PC-9 (cell line): ENCODE results near the gene TMEM134. TPM values are rescaled to one million over a fixed set of nuclear protein-coding genes. Genes with fewer than 3 reads are reported as not detected.
A peak's percentile ranks its signal among the peaks of the same experiment; 100 is the strongest.

Experiments
- BruUV-seq: library from RNA; stranded (reverse); fragments of 400-500 nt; replicated peaks from 2 replicates; lab custom pipeline; 2021; lab: Mats Ljungman, UMichigan
- CTCF ChIA-PET: fragments of 300-600 bp; sonication (Branson Sonifier 250); formaldehyde crosslinking; loops from one replicate; lab custom pipeline; 2022; ENCODE audit warnings: antibody characterized with exemption; lab: Charles Lee
- POLR2A ChIA-PET: fragments of 300-600 bp; sonication (Branson Sonifier 250); formaldehyde crosslinking; loops from one replicate; lab custom pipeline; 2022; ENCODE audit warnings: antibody characterized with exemption; ENCODE audit not compliant: unreplicated experiment; lab: Charles Lee
- DNase-seq, 2 experiments: peaks; one replicate each; pipeline versions ENCODE4 v3.0.0 to v3.0.0-alpha.2; 2015 to 2022; ENCODE audit warnings: mixed read lengths in 1 of 2
- H2AFZ ChIP-seq: fragments of 200-600 bp; sonication (generic); 2 replicates; pipeline ENCODE4 v1.8.1; 2017; ENCODE audit warnings: antibody characterized with exemption
- H3F3A ChIP-seq: fragments of 200-600 bp; sonication (generic); 2 replicates; pipeline ENCODE4 v1.8.1; 2017; ENCODE audit warnings: antibody characterized with exemption, mild to moderate bottlenecking, low read depth; ENCODE audit not compliant: insufficient read depth
- H3K27ac ChIP-seq: fragments of 200-600 bp; sonication (generic); 2 replicates; pipeline ENCODE4 v1.6.1; 2016; ENCODE audit warnings: mixed run types
- H3K27me3 ChIP-seq: fragments of 200-600 bp; sonication (generic); 2 replicates; pipeline ENCODE4 v1.6.1; 2016; ENCODE audit warnings: low read depth, mixed run types; ENCODE audit not compliant: insufficient read depth
- H3K36me3 ChIP-seq: fragments of 200-600 bp; sonication (generic); 2 replicates; pipeline ENCODE4 v1.6.1; 2016; ENCODE audit warnings: low read depth, mixed run types
- H3K4me1 ChIP-seq: fragments of 200-600 bp; sonication (generic); replicated peaks from 2 replicates; pipeline ENCODE4 v1.6.1; 2016; ENCODE audit warnings: mixed run types; ENCODE audit not compliant: insufficient read depth
- H3K4me2 ChIP-seq: fragments of 200-600 bp; sonication (generic); 2 replicates; pipeline ENCODE4 v1.6.1; 2017; ENCODE audit warnings: mixed run types
- H3K4me3 ChIP-seq: fragments of 200-600 bp; sonication (generic); 2 replicates; pipeline ENCODE4 v1.6.1; 2016; ENCODE audit warnings: mixed run types
- H3K79me2 ChIP-seq: fragments of 200-600 bp; sonication (generic); 2 replicates; pipeline ENCODE4 v1.6.1; 2017; ENCODE audit warnings: low read depth, mixed run types
- H3K9me2 ChIP-seq: fragments of 200-600 bp; sonication (generic); 2 replicates; pipeline ENCODE4 v1.8.1; 2017; ENCODE audit warnings: mild to moderate bottlenecking; ENCODE audit not compliant: insufficient read depth
- H3K9me3 ChIP-seq: fragments of 200-600 bp; sonication (generic); 2 replicates; pipeline ENCODE4 v1.8.1; 2016; ENCODE audit warnings: low read depth; ENCODE audit not compliant: insufficient read depth
- H4K20me1 ChIP-seq: fragments of 200-600 bp; sonication (generic); 2 replicates; pipeline ENCODE4 v1.8.1; 2017; ENCODE audit not compliant: insufficient read depth
- EZH2 ChIP-seq: fragments of 200-600 bp; sonication (generic); IDR thresholded peaks from 2 replicates; pipeline ENCODE4 v1.8.0; 2017; ENCODE audit warnings: antibody characterized with exemption, low read depth
- intact Hi-C: fragments of 100-400 bp; cut with micrococcal nuclease; formaldehyde crosslinking; loops from one replicate; pipeline ENCODE4 v1.10.0; 2022; ENCODE audit not compliant: unreplicated experiment
- total RNA-seq: library from RNA; stranded (reverse); gene quantifications from 2 replicates; pipeline ENCODE4 v1.2.3, GENCODE V29; 2021
- TF ChIP-seq, protein P1 (sequence below): fragments of 200-600 bp; sonication (generic); conservative IDR thresholded peaks from 2 replicates; pipeline ENCODE4 v1.6.1; 2017; ENCODE audit warnings: mixed run types, antibody characterized with exemption, mild to moderate bottlenecking, moderate library complexity

The TMEM134 gene
- total RNA-seq, 1 experiment from 2014 or later = 85.7 TPM

DNA sequence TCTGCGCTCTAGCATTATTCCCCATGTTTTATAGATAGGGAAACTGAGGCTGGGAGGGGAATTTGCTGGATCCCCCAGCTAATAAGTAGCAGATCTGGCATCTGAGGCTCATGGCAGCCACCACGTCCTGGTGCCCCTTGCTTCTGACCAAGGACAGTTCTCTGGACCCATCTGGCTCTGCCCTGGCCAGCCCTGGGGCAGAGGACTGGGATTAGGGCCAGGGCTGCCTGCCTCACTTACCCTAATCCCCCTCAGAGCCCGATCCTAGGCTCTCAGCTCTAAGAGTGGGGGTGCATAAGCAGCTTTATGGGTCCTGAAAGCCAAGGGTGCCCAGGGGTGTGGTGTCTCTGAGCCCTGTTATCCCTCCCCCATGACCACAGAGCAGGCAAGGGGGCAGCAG is 14.0 kb downstream of the TMEM134 start, which contains the start of gene CABP4:
TSS of gene CABP4 (plus strand) at position 301 of the 400 bp plus-strand sequence. CDS start at position 371, 70 bp downstream.
- Histone ChIP-seq H3K4me1 (no peaks in the 10 kb centered on the region), H3K36me3 (no peaks in the 10 kb centered on the region), H2AFZ (no peak within 1 kb of the TSS), H3K9me2 (no peaks in the 10 kb centered on the region), H3K79me2 (no peaks in the 10 kb centered on the region), H3K4me3 (no peak within 1 kb of the TSS), H4K20me1 (no peaks in the 10 kb centered on the region), H3K9me3 (no peaks in the 10 kb centered on the region), H3F3A (peaks cover 16% of the 10 kb centered on the region), H3K27ac (no peak within 1 kb of the TSS), H3K27me3 (no peaks in the 10 kb centered on the region), H3K4me2 (no peak within 1 kb of the TSS)
- no peak for DNase-seq
- TF ChIP-seq EZH2 = no peak
- TF ChIP-seq, protein P1, sequence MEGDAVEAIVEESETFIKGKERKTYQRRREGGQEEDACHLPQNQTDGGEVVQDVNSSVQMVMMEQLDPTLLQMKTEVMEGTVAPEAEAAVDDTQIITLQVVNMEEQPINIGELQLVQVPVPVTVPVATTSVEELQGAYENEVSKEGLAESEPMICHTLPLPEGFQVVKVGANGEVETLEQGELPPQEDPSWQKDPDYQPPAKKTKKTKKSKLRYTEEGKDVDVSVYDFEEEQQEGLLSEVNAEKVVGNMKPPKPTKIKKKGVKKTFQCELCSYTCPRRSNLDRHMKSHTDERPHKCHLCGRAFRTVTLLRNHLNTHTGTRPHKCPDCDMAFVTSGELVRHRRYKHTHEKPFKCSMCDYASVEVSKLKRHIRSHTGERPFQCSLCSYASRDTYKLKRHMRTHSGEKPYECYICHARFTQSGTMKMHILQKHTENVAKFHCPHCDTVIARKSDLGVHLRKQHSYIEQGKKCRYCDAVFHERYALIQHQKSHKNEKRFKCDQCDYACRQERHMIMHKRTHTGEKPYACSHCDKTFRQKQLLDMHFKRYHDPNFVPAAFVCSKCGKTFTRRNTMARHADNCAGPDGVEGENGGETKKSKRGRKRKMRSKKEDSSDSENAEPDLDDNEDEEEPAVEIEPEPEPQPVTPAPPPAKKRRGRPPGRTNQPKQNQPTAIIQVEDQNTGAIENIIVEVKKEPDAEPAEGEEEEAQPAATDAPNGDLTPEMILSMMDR = no peak
- intact Hi-C loops = no loop called here
- CTCF ChIA-PET = no interaction called here
- POLR2A ChIA-PET = no interaction called here
- no TSS peak for BruUV-seq

DNA sequence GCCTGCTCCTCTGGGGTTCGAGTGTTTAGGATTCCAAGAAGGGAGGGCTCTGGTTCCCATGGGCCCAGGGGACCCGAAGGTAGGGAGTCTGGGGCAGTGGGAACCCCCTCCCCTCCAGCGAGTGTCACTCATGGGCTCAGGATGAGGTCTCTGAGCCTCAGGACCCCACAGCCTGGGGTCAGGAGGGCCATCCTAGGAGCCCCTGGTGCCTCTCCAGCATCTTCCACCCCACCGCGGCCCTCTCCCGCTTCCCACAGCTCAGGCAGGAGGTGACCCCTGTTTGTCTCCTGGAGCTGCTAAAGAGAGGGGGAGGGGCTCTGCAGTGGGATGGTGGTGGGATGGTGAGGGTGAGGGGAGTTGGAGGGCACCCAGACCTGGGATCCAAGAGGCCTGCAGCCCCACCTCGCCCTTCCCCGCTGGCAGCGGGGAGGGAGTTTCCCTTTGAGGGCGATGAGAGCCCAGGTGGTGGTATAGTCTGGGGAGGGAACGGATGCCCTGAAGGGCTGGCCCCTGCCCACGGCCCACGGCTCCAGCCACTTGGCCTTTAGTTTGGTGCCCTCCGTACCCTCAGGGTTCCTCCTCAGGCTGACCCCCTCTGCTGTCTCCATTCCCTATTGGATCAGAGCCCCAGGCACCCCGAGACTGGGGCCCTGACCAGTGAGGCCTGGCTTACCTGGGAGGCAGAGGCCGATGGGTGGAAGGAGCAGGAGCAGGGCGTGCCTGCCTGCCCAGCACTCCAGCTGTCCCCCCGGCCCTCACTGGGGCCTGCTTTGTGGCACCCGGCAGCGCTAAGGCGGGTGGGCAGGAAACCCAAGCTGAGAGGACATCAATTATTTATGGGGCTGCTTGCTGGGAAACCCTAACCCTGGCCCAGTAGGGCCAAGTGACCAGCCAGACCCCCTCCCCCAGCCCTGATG is 15.0 kb downstream of the TMEM134 start:
- POLR2A ChIA-PET = no interaction called here
- intact Hi-C loops = no loop called here
- no peak for DNase-seq
- no peaks in the 10 kb centered on the region for H3K36me3 ChIP-seq
- no peak overlapping the region for H3K4me2 ChIP-seq
- no peaks in the 10 kb centered on the region for H3K4me1 ChIP-seq
- no peak overlapping the region for H3K27ac ChIP-seq
- no peaks in the 10 kb centered on the region for H3K79me2 ChIP-seq
- CTCF ChIA-PET = no interaction called here
- no peaks in the 10 kb centered on the region for H3K9me3 ChIP-seq
- H3K4me3 ChIP-seq = no peak overlapping the region
- no peaks in the 10 kb centered on the region for H4K20me1 ChIP-seq
- H3F3A ChIP-seq = peaks cover 11% of the 10 kb centered on the region; the same call in 1 of the 2 replicates
- H3K9me2 ChIP-seq = no peaks in the 10 kb centered on the region
- no TSS peak for BruUV-seq
- TF ChIP-seq, protein P1 = no peak
- TF ChIP-seq EZH2 = no peak
- H3K27me3 ChIP-seq = no peaks in the 10 kb centered on the region
- no peak overlapping the region for H2AFZ ChIP-seq

DNA sequence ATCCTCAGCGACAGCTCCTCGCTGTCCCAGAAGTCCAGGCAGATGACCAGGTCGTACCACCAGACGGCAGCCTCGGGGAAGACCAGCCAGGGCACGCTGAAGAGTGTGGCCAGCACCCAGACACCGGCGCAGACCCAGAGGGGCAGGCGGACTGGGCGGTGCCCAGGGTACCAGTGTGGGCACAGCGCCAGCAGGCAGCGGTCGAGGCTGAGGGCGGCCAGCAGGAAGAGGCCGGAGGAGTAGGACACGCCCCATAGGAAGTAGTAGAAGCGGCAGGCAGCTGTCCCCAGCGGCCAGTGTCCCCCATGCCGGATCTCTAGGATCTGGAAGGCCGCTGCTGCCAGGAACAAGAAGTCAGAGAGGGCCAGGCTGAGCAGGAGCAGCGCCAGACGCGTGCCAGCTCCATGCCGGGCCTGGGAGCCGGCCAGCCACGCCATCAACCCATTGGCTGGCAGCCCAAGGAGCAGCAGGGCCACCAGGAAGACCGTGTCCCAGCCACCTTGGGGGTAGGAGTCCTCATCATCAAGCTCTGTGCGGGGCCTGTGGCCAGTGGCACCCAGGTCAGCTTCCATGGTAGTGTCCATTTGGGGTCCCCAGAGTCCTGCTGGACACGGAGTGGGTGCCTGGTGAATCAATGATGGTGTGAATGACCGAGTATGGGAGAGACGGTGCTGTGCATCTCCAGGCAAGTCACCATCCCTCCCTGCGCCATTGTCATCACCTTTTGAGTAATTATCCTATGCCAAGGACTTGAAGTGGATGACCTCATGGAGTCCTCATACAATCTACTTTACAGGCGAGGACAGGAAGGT is 16.7 kb downstream of the TMEM134 start, which contains the start of gene GPR152:
TSS of gene GPR152 (minus strand) at position 589 of the 812 bp plus-strand sequence. CDS start at position 584, 5 bp downstream.
- H3K4me3 ChIP-seq = peak within 1 kb of the TSS; percentile 37; the same call in 1 of the 2 replicates
- H2AFZ ChIP-seq = peak within 1 kb of the TSS; percentile 55
- H3K4me1 ChIP-seq = no peaks in the 10 kb centered on the region
- BruUV-seq = no TSS peak
- intact Hi-C loops = no loop called here
- H3K4me2 ChIP-seq = peak within 1 kb of the TSS; percentile 68
- H3F3A ChIP-seq = peaks cover 13% of the 10 kb centered on the region; the same call in 1 of the 2 replicates
- ChIA-PET POLR2A (interaction anchor here (0.6 kb wide), 1 partner anchor 747 kb away, joined by 3 read pairs; no protein-coding TSS in a partner anchor), CTCF (no interaction called here)
- H3K36me3 ChIP-seq = no peaks in the 10 kb centered on the region
- TF ChIP-seq, protein P1 = no peak
- no peak for TF ChIP-seq EZH2
- no peaks in the 10 kb centered on the region for H3K79me2 ChIP-seq
- no peak within 1 kb of the TSS for H3K27ac ChIP-seq
- H3K27me3 ChIP-seq = no peaks in the 10 kb centered on the region
- H3K9me2 ChIP-seq = no peaks in the 10 kb centered on the region
- no peaks in the 10 kb centered on the region for H4K20me1 ChIP-seq
- H3K9me3 ChIP-seq = no peaks in the 10 kb centered on the region
- DNase-seq = no peak
